DOHH2 (cell line): ENCODE measurements around the gene ZNF106.

Source experiments
- H3F3A ChIP-seq: fragments of 200-600 bp; sonication (generic), shearing (Covaris generic); 2 replicates; pipeline ENCODE4 v1.6.0; 2016; ENCODE audit warnings: antibody characterized with exemption, mild to moderate bottlenecking; ENCODE audit not compliant: control insufficient read depth, insufficient read depth
- H3K27ac ChIP-seq: fragments of 200-600 bp; sonication (generic); 2 replicates; pipeline ENCODE4 v1.5.1; 2014; ENCODE audit warnings: low read depth, mild to moderate bottlenecking, low read length, moderate library complexity
- H3K27me3 ChIP-seq: fragments of 200-600 bp; sonication (generic); 2 replicates; pipeline ENCODE4 v1.6.1; 2014; ENCODE audit warnings: mild to moderate bottlenecking, low read length, mixed read lengths; ENCODE audit not compliant: control insufficient read depth
- H3K36me3 ChIP-seq: fragments of 200-600 bp; sonication (generic); 2 replicates; pipeline ENCODE4 v1.6.1; 2014; ENCODE audit warnings: mild to moderate bottlenecking, low read length, moderate library complexity, mixed read lengths; ENCODE audit not compliant: control insufficient read depth
- H3K4me1 ChIP-seq: fragments of 200-600 bp; sonication (generic); 2 replicates; pipeline ENCODE4 v1.6.1; 2014; ENCODE audit warnings: mild to moderate bottlenecking, low read length, mixed read lengths; ENCODE audit not compliant: control insufficient read depth
- H3K4me2 ChIP-seq: fragments of 200-600 bp; sonication (generic); 2 replicates; pipeline ENCODE4 v1.6.0; 2014; ENCODE audit warnings: mild to moderate bottlenecking, low read length, moderate library complexity
- H3K4me3 ChIP-seq: fragments of 200-600 bp; sonication (generic); 2 replicates; pipeline ENCODE4 v1.5.1; 2014; ENCODE audit warnings: mild to moderate bottlenecking, low read length, mixed read lengths
- H3K79me2 ChIP-seq: fragments of 200-600 bp; sonication (generic); 2 replicates; pipeline ENCODE4 v1.6.1; 2014; ENCODE audit warnings: mild to moderate bottlenecking, low read length, mixed read lengths; ENCODE audit not compliant: control insufficient read depth
- H3K9me2 ChIP-seq: fragments of 200-600 bp; sonication (generic); replicated peaks from 2 replicates; pipeline ENCODE4 v1.6.1; 2014; ENCODE audit warnings: mild to moderate bottlenecking, low read length, mixed read lengths; ENCODE audit not compliant: control insufficient read depth
- H3K9me3 ChIP-seq: fragments of 200-600 bp; sonication (generic); 2 replicates; pipeline ENCODE4 v1.6.1; 2014; ENCODE audit warnings: antibody characterized with exemption, low read length, mixed read lengths; ENCODE audit not compliant: control insufficient read depth, insufficient read depth
- H4K20me1 ChIP-seq: fragments of 200-600 bp; sonication (generic); 2 replicates; pipeline ENCODE4 v1.6.0; 2014; ENCODE audit warnings: low read depth, mild to moderate bottlenecking, antibody characterized with exemption, low read length, moderate library complexity; ENCODE audit not compliant: control insufficient read depth, insufficient read depth
- EZH2phosphoT487 ChIP-seq: fragments of 200-600 bp; sonication (generic); IDR thresholded peaks from 2 replicates; pipeline ENCODE4 v1.6.1; 2017; ENCODE audit warnings: borderline replicate concordance, mild to moderate bottlenecking, antibody characterized with exemption, low read length, moderate library complexity, mixed read lengths
- TF ChIP-seq, protein P1 (sequence below): fragments of 200-600 bp; sonication (generic); IDR thresholded peaks from one replicate; pipeline ENCODE4 v1.5.1; 2014; ENCODE audit warnings: antibody characterized with exemption, mild to moderate bottlenecking, low read depth, low read length; ENCODE audit not compliant: poor library complexity, severe bottlenecking

ZNF106 gene

GRCh38 chr15:42450425-42450790, 40.5 kb downstream of the ZNF106 start:
- Histone ChIP-seq H3K36me3 (peaks cover 59% of the 10 kb centered on the region), H3F3A (no peaks in the 10 kb centered on the region), H4K20me1 (no peaks in the 10 kb centered on the region)

DNA sequence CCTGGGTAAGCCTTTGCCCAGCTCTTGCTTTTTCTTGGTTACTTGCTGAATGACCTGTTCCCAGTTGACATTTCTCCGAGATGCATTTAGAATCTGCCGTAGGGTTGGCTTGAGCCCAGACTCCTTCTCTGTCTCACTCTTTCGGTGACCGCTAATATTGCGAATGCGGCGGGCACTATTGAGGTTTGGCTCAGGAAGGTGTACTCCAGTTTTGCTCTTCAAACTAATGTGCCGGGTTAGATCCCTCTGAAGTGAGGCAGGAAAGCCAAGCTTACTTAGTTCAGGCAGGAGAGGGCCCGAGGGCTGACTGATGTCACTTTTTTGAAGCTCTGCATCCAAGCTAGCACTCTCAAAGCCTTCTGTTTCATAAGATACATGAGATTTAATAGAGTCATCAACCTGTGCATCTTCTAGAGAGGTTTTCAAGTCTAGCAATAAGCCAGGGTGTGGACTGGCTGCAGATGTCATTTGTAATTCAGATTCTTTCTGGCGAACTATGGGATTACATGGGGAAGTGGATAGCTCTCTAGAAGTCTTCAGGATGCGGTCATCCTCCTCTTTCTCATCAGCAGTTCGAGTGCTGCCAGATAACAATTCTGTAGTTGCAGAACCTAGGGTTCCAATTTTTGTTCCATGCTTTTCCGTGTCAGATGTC, 41.0 kb downstream of the ZNF106 start:
- Histone ChIP-seq H3K36me3 (peaks cover 64% of the 10 kb centered on the region), H4K20me1 (no peaks in the 10 kb centered on the region), H3K27ac (no peak overlapping the region), H3K79me2 (no peaks in the 10 kb centered on the region), H3K9me2 (no peaks in the 10 kb centered on the region), H3K9me3 (no peaks in the 10 kb centered on the region), H3K4me1 (peaks cover 4% of the 10 kb centered on the region), H3K4me3 (no peak overlapping the region), H3F3A (no peaks in the 10 kb centered on the region), H3K27me3 (no peaks in the 10 kb centered on the region), H3K4me2 (no peak overlapping the region)
- TF ChIP-seq, protein P1, sequence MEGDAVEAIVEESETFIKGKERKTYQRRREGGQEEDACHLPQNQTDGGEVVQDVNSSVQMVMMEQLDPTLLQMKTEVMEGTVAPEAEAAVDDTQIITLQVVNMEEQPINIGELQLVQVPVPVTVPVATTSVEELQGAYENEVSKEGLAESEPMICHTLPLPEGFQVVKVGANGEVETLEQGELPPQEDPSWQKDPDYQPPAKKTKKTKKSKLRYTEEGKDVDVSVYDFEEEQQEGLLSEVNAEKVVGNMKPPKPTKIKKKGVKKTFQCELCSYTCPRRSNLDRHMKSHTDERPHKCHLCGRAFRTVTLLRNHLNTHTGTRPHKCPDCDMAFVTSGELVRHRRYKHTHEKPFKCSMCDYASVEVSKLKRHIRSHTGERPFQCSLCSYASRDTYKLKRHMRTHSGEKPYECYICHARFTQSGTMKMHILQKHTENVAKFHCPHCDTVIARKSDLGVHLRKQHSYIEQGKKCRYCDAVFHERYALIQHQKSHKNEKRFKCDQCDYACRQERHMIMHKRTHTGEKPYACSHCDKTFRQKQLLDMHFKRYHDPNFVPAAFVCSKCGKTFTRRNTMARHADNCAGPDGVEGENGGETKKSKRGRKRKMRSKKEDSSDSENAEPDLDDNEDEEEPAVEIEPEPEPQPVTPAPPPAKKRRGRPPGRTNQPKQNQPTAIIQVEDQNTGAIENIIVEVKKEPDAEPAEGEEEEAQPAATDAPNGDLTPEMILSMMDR = no peak
- no peak for TF ChIP-seq EZH2phosphoT487

More at GRCh38 chr15:42450425-42450790, 40.5 kb downstream of the ZNF106 start:
- Histone ChIP-seq H3K4me3 (no peak overlapping the region), H3K4me1 (peaks cover 9% of the 10 kb centered on the region), H3K27me3 (no peaks in the 10 kb centered on the region), H3K4me2 (no peak overlapping the region), H3K9me3 (no peaks in the 10 kb centered on the region), H3K27ac (no peak overlapping the region), H3K79me2 (no peaks in the 10 kb centered on the region), H3K9me2 (no peaks in the 10 kb centered on the region)
- TF ChIP-seq, protein P1 = no peak
- TF ChIP-seq EZH2phosphoT487 = no peak

- H3K9me3 ChIP-seq = no peaks in the 10 kb centered on the region
- no peaks in the 10 kb centered on the region for H3K27me3 ChIP-seq
- no peak for TF ChIP-seq EZH2phosphoT487
- TF ChIP-seq, protein P1 = no peak
- H4K20me1 ChIP-seq = no peaks in the 10 kb centered on the region
- no peaks in the 10 kb centered on the region for H3K9me2 ChIP-seq
- H3K27ac ChIP-seq = no peak overlapping the region
- no peak overlapping the region for H3K4me3 ChIP-seq
- no peaks in the 10 kb centered on the region for H3K79me2 ChIP-seq
- H3K4me2 ChIP-seq = no peak overlapping the region
- H3K36me3 ChIP-seq = peaks cover 73% of the 10 kb centered on the region
- no peaks in the 10 kb centered on the region for H3F3A ChIP-seq
- H3K4me1 ChIP-seq = no peaks in the 10 kb centered on the region
Observed at GRCh38 chr15:42448281-42448680, 42.7 kb downstream of the ZNF106 start.
